OCI-LY3 (cell line): ENCODE measurements around the gene KCNJ11.
"Not testable (repeated sequence)": the region's sequence is repeated elsewhere in the genome, so short reads cannot be mapped to it uniquely, and the experiment has no call there.

Source experiments
- EZH2phosphoT487 ChIP-seq: fragments of 200-600 bp; shearing (Covaris generic); IDR thresholded peaks from 2 replicates; pipeline ENCODE4 v1.6.1; 2018; ENCODE audit warnings: antibody characterized with exemption, mixed run types, low read depth
- TF ChIP-seq, protein P1 (sequence below): fragments of 200-600, 300-600 bp; sonication (generic); IDR thresholded peaks from 2 replicates; pipeline ENCODE4 v1.5.1; 2014; ENCODE audit warnings: antibody characterized with exemption, low read length, low read depth

DNA sequence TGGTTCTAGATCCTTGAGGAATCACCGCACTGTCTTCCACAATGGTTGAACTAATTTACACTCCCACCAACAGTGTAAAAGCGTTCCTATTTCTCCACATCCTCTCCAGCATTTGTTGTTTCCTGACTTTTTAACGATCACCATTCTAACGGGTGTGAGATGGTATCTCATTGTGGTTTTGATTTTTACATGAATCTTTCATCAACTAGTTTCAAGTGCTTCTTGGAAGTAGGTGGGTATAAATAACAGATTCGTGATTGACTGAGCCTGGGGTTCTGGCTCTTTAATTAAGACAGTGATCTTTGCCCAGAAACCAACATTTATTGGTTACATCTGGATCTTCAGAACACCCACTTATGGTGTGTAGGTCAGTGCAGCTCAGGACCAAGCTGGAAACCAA is 37.8 kb upstream of the KCNJ11 start:
- TF ChIP-seq, protein P1, sequence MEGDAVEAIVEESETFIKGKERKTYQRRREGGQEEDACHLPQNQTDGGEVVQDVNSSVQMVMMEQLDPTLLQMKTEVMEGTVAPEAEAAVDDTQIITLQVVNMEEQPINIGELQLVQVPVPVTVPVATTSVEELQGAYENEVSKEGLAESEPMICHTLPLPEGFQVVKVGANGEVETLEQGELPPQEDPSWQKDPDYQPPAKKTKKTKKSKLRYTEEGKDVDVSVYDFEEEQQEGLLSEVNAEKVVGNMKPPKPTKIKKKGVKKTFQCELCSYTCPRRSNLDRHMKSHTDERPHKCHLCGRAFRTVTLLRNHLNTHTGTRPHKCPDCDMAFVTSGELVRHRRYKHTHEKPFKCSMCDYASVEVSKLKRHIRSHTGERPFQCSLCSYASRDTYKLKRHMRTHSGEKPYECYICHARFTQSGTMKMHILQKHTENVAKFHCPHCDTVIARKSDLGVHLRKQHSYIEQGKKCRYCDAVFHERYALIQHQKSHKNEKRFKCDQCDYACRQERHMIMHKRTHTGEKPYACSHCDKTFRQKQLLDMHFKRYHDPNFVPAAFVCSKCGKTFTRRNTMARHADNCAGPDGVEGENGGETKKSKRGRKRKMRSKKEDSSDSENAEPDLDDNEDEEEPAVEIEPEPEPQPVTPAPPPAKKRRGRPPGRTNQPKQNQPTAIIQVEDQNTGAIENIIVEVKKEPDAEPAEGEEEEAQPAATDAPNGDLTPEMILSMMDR: not testable (repeated sequence)
- TF ChIP-seq EZH2phosphoT487: not testable (repeated sequence)
